ENCODE data around the gene MRPL49.
A peak's percentile ranks its signal among the peaks of the same experiment; 100 is the strongest.

The MRPL49 gene

DNA sequence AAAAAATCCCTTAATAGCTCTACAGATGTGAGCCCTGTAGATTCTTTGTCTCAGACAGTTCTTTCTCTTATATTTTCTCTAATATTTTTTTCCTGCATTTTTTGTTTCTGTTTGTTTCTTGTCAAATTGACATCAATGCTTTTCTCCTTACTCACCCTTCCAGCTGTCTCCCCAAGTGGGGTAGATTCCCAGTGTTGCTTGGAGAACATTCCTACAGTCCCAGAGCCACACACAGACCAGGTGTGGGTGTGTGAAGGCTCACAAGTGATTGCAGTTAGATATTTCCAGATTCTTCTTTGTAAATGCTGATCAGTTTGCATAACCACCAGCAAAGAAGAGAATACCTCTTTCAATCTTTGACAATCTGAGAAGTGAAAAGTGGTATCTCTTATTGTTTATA, 18.6 kb upstream of the MRPL49 start:
- DNase-seq = no peak

DNA sequence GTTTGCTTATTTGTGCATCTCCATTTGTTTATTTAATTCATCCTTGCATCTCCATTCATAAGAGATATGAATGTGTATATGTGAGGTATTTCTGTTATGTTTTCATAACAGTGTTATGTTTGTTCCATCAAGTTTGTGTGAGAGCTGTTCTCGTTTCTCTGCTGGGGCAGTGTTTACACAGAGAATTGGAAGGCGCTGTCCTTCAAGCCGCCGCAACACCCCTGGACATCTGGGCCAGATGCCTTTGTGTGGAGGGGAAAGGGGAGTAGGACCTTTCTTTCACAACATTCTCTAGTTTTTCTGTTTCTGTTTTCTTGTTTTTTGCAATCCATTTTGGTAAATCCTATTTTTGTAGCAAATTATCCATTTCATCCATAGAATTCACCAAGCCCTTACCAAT, 17.5 kb upstream of the MRPL49 start:
- DNase-seq = no peak

DNA sequence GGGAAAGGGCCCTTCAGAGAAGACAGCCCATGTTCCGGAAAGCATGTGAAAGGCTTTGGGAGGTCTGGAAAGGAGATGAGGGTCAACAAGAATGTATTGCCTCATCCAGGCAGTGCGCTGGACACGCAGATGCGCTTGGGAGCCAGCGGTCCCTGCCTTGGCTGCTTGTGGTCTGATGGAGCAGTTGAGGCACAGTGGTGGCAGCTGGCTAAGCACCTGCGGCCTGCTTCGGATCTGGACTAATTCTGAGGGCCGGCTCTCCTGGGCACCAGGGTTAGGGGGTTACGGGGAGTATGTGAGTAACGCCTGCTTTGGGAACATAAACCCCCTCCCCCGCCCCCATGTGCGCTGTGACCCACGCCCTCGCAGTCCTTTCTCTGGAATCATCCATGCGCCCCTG, 15.0 kb upstream of the MRPL49 start:
- DNase-seq = no peak

DNA sequence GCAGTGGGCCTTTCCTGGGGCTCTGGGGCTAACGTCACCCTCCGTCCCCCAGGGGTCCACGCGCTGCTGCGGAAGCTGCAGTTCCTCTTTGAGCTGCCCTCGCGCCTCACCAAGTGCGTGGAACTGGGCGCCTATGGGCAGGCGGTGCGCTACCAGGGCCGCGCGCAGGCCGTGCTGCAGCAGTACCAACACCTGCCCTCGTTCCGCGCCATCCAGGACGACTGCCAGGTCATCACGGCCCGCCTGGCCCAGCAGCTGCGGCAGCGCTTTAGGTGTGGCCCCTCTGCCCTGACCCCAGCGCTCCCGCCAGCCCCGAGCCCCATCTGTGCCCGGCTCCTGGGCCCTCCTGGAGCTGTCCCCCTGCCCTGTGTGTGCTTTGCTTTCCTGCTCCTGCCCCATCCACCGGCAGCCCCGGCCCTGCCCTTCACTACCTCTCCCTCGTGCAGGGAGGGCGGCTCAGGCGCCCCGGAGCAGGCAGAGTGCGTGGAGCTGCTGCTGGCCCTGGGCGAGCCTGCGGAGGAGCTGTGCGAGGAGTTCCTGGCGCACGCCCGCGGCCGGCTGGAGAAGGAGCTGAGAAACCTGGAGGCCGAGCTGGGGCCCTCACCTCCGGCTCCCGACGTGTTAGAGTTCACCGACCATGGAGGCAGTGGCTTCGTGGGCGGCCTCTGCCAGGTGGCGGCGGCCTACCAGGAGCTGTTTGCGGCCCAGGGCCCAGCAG, 14.2 kb upstream of the MRPL49 start:
- DNase-seq = no peak

DNA sequence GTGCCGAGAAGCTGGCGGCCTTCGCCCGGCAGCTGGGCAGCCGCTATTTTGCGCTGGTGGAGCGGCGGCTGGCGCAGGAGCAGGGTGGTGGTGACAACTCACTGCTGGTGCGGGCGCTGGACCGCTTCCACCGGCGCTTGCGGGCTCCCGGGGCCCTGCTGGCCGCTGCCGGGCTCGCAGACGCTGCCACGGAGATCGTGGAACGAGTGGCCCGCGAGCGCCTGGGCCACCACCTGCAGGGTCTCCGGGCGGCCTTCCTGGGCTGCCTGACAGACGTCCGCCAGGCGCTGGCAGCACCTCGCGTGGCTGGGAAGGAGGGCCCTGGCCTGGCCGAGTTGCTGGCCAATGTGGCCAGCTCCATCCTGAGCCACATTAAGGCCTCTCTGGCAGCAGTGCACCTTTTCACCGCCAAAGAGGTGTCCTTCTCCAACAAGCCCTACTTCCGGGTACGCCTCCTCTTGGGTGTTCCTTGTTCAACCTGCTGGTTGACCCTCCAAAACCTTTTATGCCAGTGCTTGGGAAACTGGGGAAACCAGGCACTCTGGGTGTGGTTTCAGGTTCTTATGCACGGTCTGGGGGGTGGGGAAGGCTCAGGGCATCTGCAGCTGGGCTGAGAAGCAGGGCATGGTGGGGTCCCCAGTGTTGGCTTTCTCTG, 13.5 kb upstream of the MRPL49 start:
- no peak for DNase-seq

DNA sequence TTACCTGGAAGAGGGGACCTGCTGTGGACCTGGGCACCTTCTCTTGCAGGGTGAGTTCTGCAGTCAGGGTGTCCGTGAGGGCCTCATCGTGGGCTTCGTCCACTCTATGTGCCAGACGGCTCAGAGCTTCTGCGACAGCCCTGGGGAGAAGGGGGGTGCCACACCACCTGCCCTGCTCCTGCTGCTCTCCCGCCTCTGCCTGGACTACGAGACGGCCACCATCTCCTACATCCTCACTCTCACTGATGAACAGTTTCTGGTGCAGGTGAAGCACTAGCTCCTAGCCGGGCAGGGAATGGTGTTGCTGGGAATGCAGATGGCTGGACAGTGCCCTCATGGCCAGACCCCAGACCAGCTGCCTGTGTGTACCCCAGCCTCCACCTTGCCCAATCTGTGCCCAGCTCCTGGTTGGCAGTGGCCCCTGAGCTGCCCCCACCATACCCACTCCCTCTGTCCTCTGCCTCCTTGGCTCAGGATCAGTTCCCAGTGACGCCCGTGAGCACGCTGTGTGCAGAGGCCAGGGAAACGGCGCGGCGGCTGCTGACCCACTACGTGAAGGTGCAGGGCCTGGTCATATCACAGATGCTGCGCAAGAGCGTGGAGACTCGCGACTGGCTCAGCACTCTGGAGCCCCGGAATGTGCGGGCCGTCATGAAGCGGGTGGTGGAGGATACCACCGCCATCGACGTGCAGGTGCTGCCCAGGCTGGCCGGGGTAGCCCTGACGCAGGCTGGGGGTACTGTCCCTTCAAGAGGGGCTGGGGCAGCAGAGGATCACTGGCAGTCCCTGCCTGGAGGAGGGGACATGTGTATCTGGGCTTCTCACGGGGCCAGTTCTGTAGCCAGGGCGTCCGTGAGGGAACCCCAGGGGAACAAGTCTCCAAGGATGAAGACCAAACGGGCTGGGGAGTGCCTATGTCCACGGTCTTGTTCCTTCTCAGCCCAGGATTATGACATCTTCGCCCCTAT, 12.6 kb upstream of the MRPL49 start:
- no peak for DNase-seq

DNA sequence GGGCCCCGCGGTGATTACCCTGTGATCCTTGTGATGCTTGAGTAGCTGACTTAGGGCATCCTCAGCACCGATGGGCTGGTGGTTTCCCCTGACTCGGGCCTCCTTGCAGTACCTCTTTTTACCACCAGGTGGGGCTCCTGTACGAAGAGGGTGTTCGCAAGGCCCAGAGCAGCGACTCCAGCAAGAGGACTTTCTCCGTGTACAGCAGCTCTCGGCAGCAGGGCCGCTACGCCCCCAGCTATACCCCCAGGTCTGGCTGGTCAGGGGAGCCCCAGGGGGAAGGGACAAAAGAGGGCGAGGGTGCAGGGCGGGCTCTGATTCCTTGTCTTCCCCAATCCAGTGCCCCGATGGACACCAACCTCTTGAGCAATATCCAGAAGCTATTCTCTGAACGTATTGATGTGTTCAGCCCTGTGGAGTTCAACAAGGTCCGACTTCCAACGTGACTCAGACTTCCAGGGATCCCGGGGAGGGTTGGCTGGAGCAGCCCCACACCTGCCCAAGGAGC, 11.7 kb upstream of the MRPL49 start:
- peak; percentile 94 for DNase-seq

DNA sequence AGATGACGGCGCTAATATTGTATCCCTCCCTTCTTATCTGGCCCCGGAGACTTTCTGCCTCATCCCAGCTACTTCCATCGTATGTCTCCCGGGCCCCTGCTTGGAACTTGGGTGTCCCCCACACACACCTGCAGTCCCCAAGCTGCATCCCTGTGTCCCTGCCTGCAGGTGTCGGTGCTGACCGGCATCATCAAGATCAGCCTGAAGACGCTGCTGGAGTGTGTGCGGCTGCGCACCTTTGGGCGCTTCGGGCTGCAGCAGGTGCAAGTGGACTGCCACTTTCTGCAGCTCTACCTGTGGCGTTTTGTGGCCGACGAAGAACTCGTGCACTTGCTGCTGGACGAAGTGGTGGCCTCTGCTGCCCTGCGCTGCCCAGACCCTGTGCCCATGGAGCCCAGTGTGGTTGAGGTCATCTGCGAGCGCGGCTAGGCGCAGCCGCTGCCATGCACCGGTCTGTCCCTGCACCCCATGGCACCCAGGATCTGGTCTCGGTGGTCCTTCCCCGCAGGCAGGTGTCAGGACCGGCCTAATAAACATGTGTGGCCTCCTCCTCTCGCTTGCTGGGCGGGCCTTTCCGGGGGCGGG, 10.9 kb upstream of the MRPL49 start:
- DNase-seq = no peak

DNA sequence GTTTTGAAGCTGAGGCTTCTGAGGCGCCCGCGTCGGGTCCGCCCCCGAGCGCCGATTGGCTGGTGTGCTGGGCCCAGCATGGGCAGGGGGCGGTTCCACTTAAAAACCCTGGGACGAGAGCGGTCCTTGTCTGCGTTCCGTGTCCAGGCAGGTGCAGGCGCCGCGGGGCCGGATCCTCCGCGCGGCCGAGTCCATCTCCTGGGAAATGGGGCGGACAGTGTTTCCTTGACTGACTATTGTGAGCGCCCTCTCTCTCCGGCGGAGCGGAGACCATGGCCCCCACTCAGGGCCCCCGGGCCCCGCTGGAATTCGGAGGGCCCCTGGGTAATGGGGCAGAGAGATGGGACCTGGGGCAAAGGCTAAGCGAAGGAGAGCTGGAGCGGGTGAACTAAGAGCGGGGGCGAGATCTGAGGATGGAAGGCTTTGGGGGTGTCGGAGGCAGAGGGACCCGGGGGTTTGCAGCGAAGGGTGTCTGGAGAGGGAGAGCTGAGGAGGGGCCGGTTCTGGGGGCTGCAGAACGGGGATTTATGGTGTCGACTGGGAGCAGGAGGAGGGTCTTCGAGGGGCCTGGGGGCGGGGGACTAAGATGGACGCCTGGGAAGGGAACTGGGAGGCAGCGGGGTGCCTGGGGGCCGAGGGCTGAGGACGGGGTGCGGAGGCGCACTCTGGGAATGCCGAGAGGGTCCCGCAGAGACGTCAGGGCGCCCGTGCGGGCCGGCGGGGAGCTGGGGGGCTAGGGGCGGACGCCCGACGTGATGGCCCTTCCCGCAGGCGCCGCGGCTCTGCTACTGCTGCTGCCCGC, 10.2 kb upstream of the MRPL49 start, which contains the start of gene TM7SF2:
TM7SF2 (plus strand) TSS at position 129 of the 802 bp plus-strand sequence; CDS start at position 273, 144 bp downstream.
- peak; percentile 99 for DNase-seq

DNA sequence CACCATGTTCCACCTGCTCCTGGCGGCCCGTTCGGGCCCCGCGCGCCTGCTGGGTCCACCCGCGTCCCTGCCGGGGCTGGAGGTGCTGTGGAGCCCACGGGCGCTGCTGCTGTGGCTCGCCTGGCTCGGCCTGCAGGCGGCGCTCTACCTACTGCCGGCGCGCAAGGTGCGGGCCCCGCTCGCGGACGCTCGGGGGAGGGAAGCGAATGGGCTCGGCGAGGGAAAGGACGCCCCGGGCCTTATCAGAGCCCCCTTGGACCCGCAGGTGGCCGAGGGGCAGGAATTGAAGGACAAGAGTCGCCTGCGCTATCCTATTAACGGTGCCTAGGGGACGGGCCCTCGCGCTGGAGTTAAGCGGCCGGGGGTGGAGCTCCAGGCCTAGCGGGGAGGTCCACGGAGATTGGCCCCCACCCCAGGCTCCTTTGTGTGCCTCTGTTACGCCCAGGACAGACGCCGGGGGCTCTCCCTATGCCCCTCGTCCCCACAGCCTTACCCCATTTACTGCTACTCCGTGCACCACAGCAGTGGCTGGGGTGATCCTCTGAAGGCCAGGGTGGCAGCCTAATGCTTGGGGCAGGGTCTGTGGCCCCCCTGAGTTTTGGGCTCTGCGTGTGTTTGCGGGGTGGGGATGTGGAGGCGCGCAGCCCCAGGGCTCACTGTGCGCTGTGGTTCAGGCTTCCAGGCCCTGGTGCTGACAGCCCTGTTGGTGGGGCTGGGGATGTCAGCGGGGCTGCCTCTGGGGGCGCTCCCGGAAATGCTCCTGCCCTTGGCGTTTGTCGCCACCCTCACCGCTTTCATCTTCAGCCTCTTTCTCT, 9.4 kb upstream of the MRPL49 start:
- DNase-seq = peak; percentile 83

DNA sequence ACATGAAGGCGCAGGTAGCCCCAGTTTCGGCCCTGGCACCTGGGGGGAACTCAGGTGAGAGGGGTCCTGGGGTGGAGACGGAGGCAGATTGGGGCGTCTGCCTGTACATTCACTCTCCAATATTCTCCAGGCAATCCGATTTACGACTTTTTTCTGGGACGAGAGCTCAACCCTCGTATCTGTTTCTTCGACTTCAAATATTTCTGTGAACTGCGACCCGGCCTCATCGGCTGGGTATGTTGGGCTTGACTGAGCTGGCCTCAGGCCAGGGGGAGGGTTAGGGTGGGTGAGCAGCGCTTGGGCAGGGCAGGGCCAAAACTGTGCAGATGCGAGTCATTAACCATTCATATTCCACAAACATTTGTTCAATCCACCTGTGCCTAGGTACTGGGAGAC, 8.8 kb upstream of the MRPL49 start:
- peak; percentile 60 for DNase-seq

DNA sequence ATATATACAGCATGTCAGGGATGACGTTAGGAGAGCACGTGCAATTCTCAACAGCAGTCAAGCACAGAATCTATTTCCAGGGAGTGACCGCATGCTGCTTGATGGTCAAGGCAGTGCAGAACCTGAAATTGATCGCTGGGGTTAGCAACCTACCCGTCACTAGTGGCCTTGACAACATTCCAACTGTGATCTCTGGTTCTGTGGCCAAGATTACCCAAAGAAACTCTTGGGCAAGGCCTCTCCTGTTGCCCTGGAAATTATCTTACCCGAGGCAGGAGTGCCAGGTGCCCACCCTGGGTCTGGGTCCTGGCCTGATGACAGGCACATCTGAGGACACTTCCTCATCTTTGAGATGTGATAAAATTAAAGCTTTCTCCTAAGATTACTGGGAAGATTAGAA, 8.3 kb upstream of the MRPL49 start:
- DNase-seq = peak; percentile 56

DNA sequence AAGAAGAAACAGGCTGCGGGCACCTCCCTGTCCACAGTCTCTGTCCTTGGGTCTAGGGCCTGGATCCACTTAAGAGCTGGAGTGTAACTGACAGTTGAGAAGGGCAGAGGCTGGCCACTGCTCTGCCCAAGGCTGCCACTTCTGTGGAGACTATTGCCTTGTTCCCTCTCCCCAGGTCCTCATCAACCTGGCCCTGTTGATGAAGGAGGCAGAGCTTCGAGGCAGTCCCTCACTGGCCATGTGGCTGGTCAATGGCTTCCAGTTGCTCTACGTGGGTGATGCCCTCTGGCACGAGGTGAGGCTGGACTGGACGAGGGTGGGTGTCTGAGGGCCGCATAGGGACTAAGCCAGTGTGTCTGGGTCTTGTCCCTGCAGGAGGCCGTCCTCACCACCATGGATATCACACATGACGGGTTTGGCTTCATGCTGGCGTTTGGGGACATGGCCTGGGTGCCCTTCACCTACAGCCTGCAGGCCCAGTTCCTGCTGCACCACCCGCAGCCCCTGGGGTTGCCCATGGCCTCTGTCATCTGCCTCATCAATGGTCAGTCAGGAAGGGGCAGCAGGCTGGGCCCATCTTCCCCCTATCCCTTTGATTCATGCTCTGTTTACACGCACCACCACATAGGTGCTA, 7.5 kb upstream of the MRPL49 start:
- DNase-seq = no peak

DNA sequence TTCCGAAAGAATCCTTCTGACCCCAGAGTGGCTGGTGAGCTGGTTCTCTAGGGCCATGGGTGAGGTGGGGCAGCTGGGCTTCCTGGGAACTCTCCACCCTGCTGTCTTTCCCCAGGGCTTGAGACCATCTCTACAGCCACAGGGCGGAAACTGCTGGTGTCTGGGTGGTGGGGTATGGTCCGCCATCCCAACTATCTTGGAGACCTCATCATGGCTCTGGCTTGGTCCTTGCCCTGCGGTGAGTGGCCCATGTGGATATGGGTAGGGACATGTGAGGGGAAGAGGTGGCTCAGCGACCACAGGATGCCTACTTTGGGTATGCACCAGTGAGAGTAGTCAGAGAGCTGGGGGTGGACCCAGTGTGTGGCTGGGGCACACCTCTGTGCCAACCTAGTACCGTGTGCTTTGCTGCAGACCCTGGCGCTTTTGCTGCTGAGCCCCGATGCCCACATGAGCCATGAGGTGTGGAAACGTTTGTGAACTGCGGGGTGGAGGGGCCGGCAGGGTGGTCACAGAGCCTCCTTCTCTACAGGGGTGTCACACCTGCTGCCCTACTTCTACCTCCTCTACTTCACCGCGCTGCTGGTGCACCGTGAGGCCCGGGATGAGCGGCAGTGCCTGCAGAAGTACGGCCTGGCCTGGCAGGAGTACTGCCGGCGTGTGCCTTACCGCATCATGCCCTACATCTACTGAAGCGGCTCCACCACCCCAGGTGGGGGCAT, 6.6 kb upstream of the MRPL49 start:
- no peak for DNase-seq

DNA sequence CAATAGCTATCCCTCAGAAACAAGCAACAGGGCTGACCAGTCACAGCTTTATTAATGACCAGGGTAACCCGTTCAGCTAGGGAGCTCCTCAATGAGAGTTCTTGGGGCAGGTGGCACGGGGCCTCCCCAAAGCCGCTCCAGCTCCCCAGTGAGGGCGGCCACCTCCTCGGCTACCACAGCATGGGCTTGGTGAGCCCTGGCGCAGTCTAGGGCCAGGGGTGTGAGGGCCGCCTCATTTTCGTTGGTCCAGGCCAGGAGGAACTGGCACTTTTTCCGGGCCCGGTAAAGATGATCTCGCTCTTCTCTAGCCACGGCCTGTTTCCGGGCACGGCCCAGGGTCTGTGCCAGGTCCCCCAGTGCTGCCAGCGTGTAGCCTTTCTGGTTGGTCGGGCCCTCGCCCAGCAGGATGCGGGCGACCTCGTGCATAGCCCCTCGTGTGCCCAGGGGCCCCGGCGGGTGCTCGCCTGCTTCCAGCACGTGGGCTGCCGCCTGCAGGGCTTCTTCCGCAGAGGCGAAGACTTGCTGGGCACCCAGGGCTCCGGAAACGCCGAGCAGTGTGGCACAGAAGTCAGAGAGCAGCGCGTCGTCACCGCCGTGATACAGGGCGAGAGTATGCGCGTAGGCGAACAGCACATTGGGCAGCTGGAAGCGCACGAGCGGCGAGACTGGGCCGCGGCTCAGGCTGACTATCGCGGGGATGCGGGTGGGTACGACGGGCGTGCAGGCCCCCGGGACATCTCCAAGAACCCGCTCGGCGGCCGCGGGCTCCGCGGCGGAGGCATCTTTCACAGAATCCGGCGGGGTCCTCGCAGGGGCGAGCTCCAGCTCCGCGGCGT, 5.5 kb upstream of the MRPL49 start:
- DNase-seq = peak; percentile 74

DNA sequence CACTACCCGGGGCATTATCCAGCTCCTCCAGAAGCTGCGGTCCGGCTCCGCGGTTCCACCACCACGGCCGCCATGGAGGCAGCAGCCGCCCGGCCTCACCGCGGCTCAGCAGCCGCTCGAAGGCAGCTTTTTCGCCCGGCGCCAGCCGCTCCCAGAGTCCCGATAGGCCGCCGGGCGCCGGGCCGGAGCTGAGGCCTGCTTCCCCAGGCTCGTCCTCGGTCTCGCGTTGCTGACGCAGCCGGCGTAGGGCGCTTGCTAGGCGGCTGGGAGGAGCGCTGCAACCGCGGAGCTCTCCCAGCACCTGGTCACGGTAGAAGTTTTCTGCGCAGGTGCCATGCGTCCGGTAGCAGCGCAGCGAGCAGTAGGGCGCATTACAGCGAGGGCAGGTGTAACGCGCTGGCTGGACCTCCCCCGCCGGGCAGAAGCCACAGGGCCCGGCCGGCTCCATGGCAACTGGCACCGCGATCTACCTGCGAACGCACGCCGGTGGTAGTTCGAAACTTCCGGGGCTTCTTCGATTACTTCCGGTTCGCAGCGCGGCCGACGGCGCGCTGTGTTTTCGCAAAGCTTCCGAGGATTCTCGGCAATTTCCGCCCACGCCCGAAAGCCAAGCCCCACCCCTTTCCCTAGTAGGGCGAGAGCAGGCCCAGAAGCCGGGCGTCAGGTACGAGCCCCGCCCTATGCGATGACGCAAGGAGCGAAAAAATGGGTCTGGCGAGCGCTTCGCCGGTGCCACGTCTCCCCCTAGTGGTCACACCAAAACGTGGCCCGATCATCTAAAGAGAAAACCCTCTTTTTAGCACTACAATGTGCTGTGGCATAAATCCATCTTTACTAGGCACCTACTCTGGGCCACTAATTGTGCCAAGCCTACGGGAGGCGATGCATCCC, 4.7 kb upstream of the MRPL49 start, which contains the start of gene ZNHIT2:
ZNHIT2 (minus strand) TSS at position 496 of the 891 bp plus-strand sequence; CDS start at position 448, 48 bp downstream.
- DNase-seq = peak; percentile 100

DNA sequence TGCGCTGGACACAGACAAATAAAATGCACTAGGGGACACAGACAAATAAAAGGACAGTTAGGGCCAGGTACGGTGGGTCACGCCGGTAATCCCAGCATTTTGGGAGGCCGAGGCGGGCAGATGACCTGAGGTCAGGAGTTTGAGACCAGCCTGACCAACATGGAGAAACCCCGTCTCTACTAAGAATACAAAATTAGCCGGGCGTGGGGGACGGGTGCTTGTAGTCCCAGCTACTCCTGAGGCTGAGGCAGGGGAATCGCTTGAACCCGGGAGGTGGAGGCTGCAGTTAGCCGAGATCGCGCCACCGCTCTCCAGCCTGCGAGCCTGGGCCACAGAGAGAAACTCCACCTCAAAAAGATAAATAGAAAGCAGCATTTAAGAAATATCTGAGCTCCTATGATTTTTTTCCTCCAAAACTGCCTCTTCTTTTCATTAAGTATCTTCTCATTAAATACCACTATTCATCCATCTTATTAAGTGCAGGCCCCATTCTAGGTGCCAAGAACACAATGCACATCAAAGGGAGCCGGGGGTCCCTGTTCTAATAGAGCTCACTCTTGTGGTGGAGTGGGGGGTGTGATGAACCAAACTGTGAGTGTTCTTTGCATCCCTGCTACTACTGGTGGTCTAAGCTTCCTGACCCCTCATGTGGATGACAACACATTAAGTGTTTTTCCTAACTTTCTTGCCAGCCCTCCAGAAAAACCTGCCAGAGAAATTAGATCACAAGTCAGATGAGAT, 3.9 kb upstream of the MRPL49 start:
- DNase-seq = no peak
